Measurements from ENCODE around the gene AQP10. TPM values are rescaled to one million over a fixed set of nuclear protein-coding genes. Genes with fewer than 3 reads are reported as not detected.
"Not testable (repeated sequence)": the region's sequence is repeated elsewhere in the genome, so short reads cannot be mapped to it uniquely, and the experiment has no call there.

The AQP10 gene
- polyA plus RNA-seq, 1 donor: not detected

GRCh38 chr1:154324241-154324640, 3.3 kb downstream of the AQP10 start:
- no peak for DNase-seq

- DNase-seq: peak; percentile 89
Observed at GRCh38 chr1:154324669-154325582, 4.0 kb downstream of the AQP10 start, which contains the start of gene ATP8B2. ATP8B2 (plus strand) TSS chr1:154325525; CDS start chr1:154328142, 2,617 bp downstream.

GRCh38 chr1:154325583-154326545, 5.0 kb downstream of the AQP10 start:
- peak; percentile 81 for DNase-seq

- DNase-seq: peak; percentile 54
Observed at GRCh38 chr1:154326546-154327465, 5.9 kb downstream of the AQP10 start.

- no peak for DNase-seq
Observed at GRCh38 chr1:154327466-154328317, 6.8 kb downstream of the AQP10 start.

GRCh38 chr1:154328318-154329151, 7.6 kb downstream of the AQP10 start:
- peak; percentile 87 for DNase-seq

GRCh38 chr1:154329152-154329521, 8.2 kb downstream of the AQP10 start:
- DNase-seq: no peak

GRCh38 chr1:154329551-154330131, 8.7 kb downstream of the AQP10 start:
- DNase-seq: no peak

- DNase-seq: no peak
Observed at GRCh38 chr1:154330669-154331068, 9.8 kb downstream of the AQP10 start.

GRCh38 chr1:154334079-154335024, 13.5 kb downstream of the AQP10 start:
- DNase-seq: no peak

- peak; percentile 80 for DNase-seq
Observed at GRCh38 chr1:154335025-154335714, 14.3 kb downstream of the AQP10 start.

- DNase-seq: no peak
Observed at GRCh38 chr1:154337253-154337894, 16.5 kb downstream of the AQP10 start.

- no peak for DNase-seq
Observed at GRCh38 chr1:154338875-154339274, 18.0 kb downstream of the AQP10 start.

GRCh38 chr1:154341366-154341765, 20.5 kb downstream of the AQP10 start:
- not testable (repeated sequence) for DNase-seq

GRCh38 chr1:154342132-154342531, 21.2 kb downstream of the AQP10 start:
- no peak for DNase-seq

GRCh38 chr1:154342836-154343472, 22.1 kb downstream of the AQP10 start:
- DNase-seq: no peak
